Activated CD4-positive, alpha-beta memory T cell treated with anti-CD3 and anti-CD28 coated beads, Interleukin-2, amount 10 ng/mL, durations not matched to agents 7 days and 5 days (primary cell): ENCODE data around the gene CDC14C. TPM values are rescaled to one million over a fixed set of nuclear protein-coding genes. Genes with fewer than 3 reads are reported as not detected.

Experiments used
- CTCF ChIA-PET: fragments of 350-600 bp; sonication (Branson Sonifier 250); formaldehyde crosslinking; loops from one replicate; lab custom pipeline; 2021; ENCODE audit warnings: antibody characterized with exemption, inconsistent platforms; lab: Charles Lee
- POLR2A ChIA-PET: fragments of 350-600 bp; sonication (Branson Sonifier 250); formaldehyde crosslinking; loops from one replicate; lab custom pipeline; 2021; ENCODE audit warnings: antibody characterized with exemption; lab: Charles Lee
- DNase-seq: peaks from one replicate; pipeline ENCODE4 v3.0.0-alpha.2; 2020
- H3K27ac Mint-ChIP-seq: one replicate; pipeline ENCODE4 v1.8.0; 2021; ENCODE audit warnings: mild to moderate bottlenecking, mixed read lengths
- H3K27me3 Mint-ChIP-seq: one replicate; pipeline ENCODE4 v1.8.0; 2021; ENCODE audit warnings: mixed read lengths
- H3K36me3 Mint-ChIP-seq: one replicate; pipeline ENCODE4 v1.8.0; 2021; ENCODE audit warnings: low read depth, mixed read lengths
- H3K4me1 Mint-ChIP-seq: one replicate; pipeline ENCODE4 v1.8.0; 2021; ENCODE audit warnings: mixed read lengths
- H3K4me3 Mint-ChIP-seq: one replicate; pipeline ENCODE4 v1.8.0; 2021; ENCODE audit warnings: mild to moderate bottlenecking, mixed read lengths
- H3K9me3 Mint-ChIP-seq: one replicate; pipeline ENCODE4 v1.8.0; 2021; ENCODE audit warnings: mixed read lengths
- total RNA-seq, 2 experiments: library from RNA; stranded (reverse); gene quantifications; one replicate each; pipeline ENCODE4 v1.2.3, GENCODE V29; 2021

Gene CDC14C
- total RNA-seq, 2 experiments from 2014 or later: not detected

GRCh38 chr7:48933549-48934085, 9.3 kb downstream of the CDC14C start:
- ChIA-PET POLR2A (no interaction called here), CTCF (no interaction called here)
- Mint-ChIP-seq H3K27me3 (no peaks in the 10 kb centered on the region), H3K27ac (no peak overlapping the region), H3K9me3 (peaks cover 4% of the 10 kb centered on the region), H3K36me3 (no peaks in the 10 kb centered on the region), H3K4me1 (no peaks in the 10 kb centered on the region), H3K4me3 (no peak overlapping the region)
- DNase-seq: no peak

- Mint-ChIP-seq H3K27me3 (no peaks in the 10 kb centered on the region), H3K4me1 (no peaks in the 10 kb centered on the region), H3K36me3 (no peaks in the 10 kb centered on the region), H3K27ac (no peak overlapping the region), H3K4me3 (no peak overlapping the region), H3K9me3 (peaks cover 4% of the 10 kb centered on the region)
- ChIA-PET CTCF (no interaction called here), POLR2A (no interaction called here)
- DNase-seq: no peak
Observed at GRCh38 chr7:48938539-48939295, 14.4 kb downstream of the CDC14C start.

- POLR2A ChIA-PET: no interaction called here
- Mint-ChIP-seq H3K27ac (no peak overlapping the region), H3K4me1 (no peaks in the 10 kb centered on the region), H3K36me3 (no peaks in the 10 kb centered on the region), H3K4me3 (no peak overlapping the region), H3K27me3 (no peaks in the 10 kb centered on the region), H3K9me3 (peaks cover 7% of the 10 kb centered on the region)
- CTCF ChIA-PET: no interaction called here
- DNase-seq: no peak
Observed at GRCh38 chr7:48943279-48943990, 19.1 kb downstream of the CDC14C start.

GRCh38 chr7:48955916-48956315, 31.6 kb downstream of the CDC14C start:
- Mint-ChIP-seq H3K4me3 (no peak overlapping the region), H3K36me3 (no peaks in the 10 kb centered on the region), H3K27ac (no peak overlapping the region), H3K9me3 (peaks cover 9% of the 10 kb centered on the region), H3K4me1 (no peaks in the 10 kb centered on the region), H3K27me3 (no peaks in the 10 kb centered on the region)
- ChIA-PET POLR2A (no interaction called here), CTCF (no interaction called here)
- DNase-seq: no peak

GRCh38 chr7:48959676-48960075, 35.3 kb downstream of the CDC14C start:
- Mint-ChIP-seq H3K4me3 (no peak overlapping the region), H3K36me3 (no peaks in the 10 kb centered on the region), H3K4me1 (no peaks in the 10 kb centered on the region), H3K27ac (no peak overlapping the region), H3K9me3 (peaks cover 5% of the 10 kb centered on the region), H3K27me3 (no peaks in the 10 kb centered on the region)
- ChIA-PET CTCF (no interaction called here), POLR2A (no interaction called here)
- no peak for DNase-seq

- Mint-ChIP-seq H3K4me3 (no peak overlapping the region), H3K27ac (no peak overlapping the region), H3K4me1 (no peaks in the 10 kb centered on the region), H3K36me3 (no peaks in the 10 kb centered on the region), H3K9me3 (peaks cover 4% of the 10 kb centered on the region), H3K27me3 (no peaks in the 10 kb centered on the region)
- CTCF ChIA-PET: no interaction called here
- POLR2A ChIA-PET: no interaction called here
- no peak for DNase-seq
Observed at GRCh38 chr7:48962821-48963505, 38.6 kb downstream of the CDC14C start.

- ChIA-PET CTCF (no interaction called here), POLR2A (no interaction called here)
- H3K4me3 Mint-ChIP-seq: no peak overlapping the region
- H3K27me3 Mint-ChIP-seq: no peaks in the 10 kb centered on the region
- H3K9me3 Mint-ChIP-seq: peaks cover 4% of the 10 kb centered on the region
- no peaks in the 10 kb centered on the region for H3K36me3 Mint-ChIP-seq
- H3K27ac Mint-ChIP-seq: no peak overlapping the region
- H3K4me1 Mint-ChIP-seq: no peaks in the 10 kb centered on the region
- DNase-seq: no peak
Observed at GRCh38 chr7:48964074-48964473, 39.7 kb downstream of the CDC14C start.

- Mint-ChIP-seq H3K4me3 (no peak overlapping the region), H3K27ac (no peak overlapping the region), H3K9me3 (peaks cover 14% of the 10 kb centered on the region), H3K4me1 (no peaks in the 10 kb centered on the region), H3K27me3 (no peaks in the 10 kb centered on the region), H3K36me3 (no peaks in the 10 kb centered on the region)
- CTCF ChIA-PET: no interaction called here
- DNase-seq: no peak
- POLR2A ChIA-PET: no interaction called here
Observed at GRCh38 chr7:48971173-48971572, 46.8 kb downstream of the CDC14C start.

GRCh38 chr7:48976253-48976652, 51.9 kb downstream of the CDC14C start:
- no peaks in the 10 kb centered on the region for H3K4me1 Mint-ChIP-seq
- no peaks in the 10 kb centered on the region for H3K36me3 Mint-ChIP-seq
- CTCF ChIA-PET: no interaction called here
- POLR2A ChIA-PET: no interaction called here
- no peak overlapping the region for H3K4me3 Mint-ChIP-seq
- H3K9me3 Mint-ChIP-seq: peaks cover 10% of the 10 kb centered on the region
- no peak for DNase-seq
- H3K27me3 Mint-ChIP-seq: no peaks in the 10 kb centered on the region
- H3K27ac Mint-ChIP-seq: no peak overlapping the region

GRCh38 chr7:48976850-48977249, 52.5 kb downstream of the CDC14C start:
- H3K36me3 Mint-ChIP-seq: no peaks in the 10 kb centered on the region
- peaks cover 10% of the 10 kb centered on the region for H3K9me3 Mint-ChIP-seq
- no peak for DNase-seq
- no peaks in the 10 kb centered on the region for H3K4me1 Mint-ChIP-seq
- CTCF ChIA-PET: no interaction called here
- H3K27ac Mint-ChIP-seq: no peak overlapping the region
- no peak overlapping the region for H3K4me3 Mint-ChIP-seq
- POLR2A ChIA-PET: no interaction called here
- no peaks in the 10 kb centered on the region for H3K27me3 Mint-ChIP-seq
